ENCODE measurements around the gene RPP30. TPM values are rescaled to one million over a fixed set of nuclear protein-coding genes. Genes with fewer than 3 reads are reported as not detected.
"Not testable (repeated sequence)": the region's sequence is repeated elsewhere in the genome, so short reads cannot be mapped to it uniquely, and the experiment has no call there.

Gene RPP30
- total and polyA plus RNA-seq, 2 experiments from 2014 or later: 23.6 to 48.4 TPM

- H3K27ac ChIP-seq: no peak overlapping the region
Measured at GRCh38 chr10:90871279-90871765, 452 bp upstream of the RPP30 start.

GRCh38 chr10:90872648-90873020, 860 bp downstream of the RPP30 start:
- Histone ChIP-seq H3K4me1 (ENCODE audit: low read depth) (peaks cover 7% of the 10 kb centered on the region), H3K27ac (no peak overlapping the region), H3K9me3 (ENCODE audit: low read depth) (no peaks in the 10 kb centered on the region)

More at GRCh38 chr10:90871279-90871765, 452 bp upstream of the RPP30 start:
- peak; percentile 74 for TF ChIP-seq CTCF (IDR thresholded peaks at IDR 0.05; ENCODE audit: low read depth, low read length)
- no peaks in the 10 kb centered on the region for H3K27me3 ChIP-seq
- H3K9me3 ChIP-seq (ENCODE audit: low read depth): no peaks in the 10 kb centered on the region
- peak overlapping the region; percentile 93 for H3K4me3 ChIP-seq
- peak; percentile 78 to 92 for DNase-seq (ENCODE audit: low read depth in 1 of 2, low spot score in 1 of 2)
- H3K36me3 ChIP-seq: peaks cover 4% of the 10 kb centered on the region
- H3K4me1 ChIP-seq (ENCODE audit: low read depth): peaks cover 7% of the 10 kb centered on the region

DNA sequence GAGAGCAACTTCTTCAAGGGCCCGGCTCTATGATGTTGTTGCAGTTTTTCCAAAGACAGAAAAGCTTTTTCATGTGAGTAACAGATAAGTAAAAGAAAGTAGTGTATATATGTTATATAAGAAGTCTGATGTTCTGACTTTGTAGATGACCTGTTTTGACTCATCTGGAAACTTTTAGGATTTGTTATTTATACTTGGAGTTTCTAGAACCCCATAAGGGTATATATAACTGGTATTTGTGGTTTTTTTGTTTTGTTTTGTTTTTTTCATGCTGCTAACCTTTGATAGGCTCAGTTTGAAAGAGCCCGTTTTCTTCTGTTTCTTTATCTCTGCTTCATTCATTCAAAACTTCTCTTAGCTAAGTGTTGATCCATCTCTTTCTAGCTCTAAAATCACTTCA, 7.3 kb downstream of the RPP30 start:
- no peak for DNase-seq (ENCODE audit: low read depth in 1 of 2, low spot score in 1 of 2)
- H3K36me3 ChIP-seq: peaks cover 19% of the 10 kb centered on the region
- no peak overlapping the region for H3K4me3 ChIP-seq
- no peaks in the 10 kb centered on the region for H3K4me1 ChIP-seq (ENCODE audit: low read depth)
- H3K27me3 ChIP-seq: no peaks in the 10 kb centered on the region
- TF ChIP-seq CTCF (IDR thresholded peaks at IDR 0.05; ENCODE audit: low read depth, low read length): no peak
- no peaks in the 10 kb centered on the region for H3K9me3 ChIP-seq (ENCODE audit: low read depth)
- H3K27ac ChIP-seq: no peak overlapping the region

More at GRCh38 chr10:90872648-90873020, 860 bp downstream of the RPP30 start:
- DNase-seq (ENCODE audit: low read depth in 1 of 2, low spot score in 1 of 2): no peak
- TF ChIP-seq CTCF (IDR thresholded peaks at IDR 0.05; ENCODE audit: low read depth, low read length): no peak
- Histone ChIP-seq H3K36me3 (peaks cover 7% of the 10 kb centered on the region), H3K27me3 (no peaks in the 10 kb centered on the region), H3K4me3 (peak overlapping the region; percentile 93)

DNA sequence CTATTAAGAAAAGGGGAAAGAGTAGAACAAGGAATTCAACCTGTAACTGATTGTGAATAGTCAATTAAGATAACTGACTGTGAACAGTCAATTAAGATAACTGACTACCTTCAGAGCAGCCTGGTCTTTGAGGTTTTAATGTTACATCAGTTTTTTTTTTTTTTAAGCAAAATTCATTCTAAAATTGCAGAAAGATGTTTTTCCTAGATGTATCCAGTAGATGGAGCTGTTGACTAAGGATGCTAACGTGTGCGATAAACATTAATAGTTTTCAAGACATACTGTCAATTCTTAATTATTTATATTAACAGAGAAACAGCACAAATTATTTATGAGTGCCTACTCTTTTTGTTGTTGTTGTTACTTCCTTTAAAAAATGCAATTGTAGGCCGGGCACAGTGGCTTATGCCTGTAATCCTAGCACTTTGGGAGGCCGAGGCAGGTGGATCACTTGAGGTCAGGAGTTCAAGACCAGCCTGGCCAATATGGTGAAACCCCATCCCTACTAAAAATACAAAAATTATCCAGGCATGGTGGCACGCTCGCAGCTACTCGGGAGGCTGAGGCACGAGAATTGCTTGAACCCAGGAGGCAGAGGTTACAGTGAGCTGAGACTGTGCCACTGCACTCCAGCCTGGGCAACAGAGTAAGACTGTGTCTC, 8.4 kb downstream of the RPP30 start:
- H3K27me3 ChIP-seq; H3K9me3 ChIP-seq (ENCODE audit: low read depth); H3K27ac ChIP-seq; H3K4me1 ChIP-seq (ENCODE audit: low read depth); H3K4me3 ChIP-seq: not testable (repeated sequence)
- peak; percentile 58 for TF ChIP-seq CTCF (IDR thresholded peaks at IDR 0.05; ENCODE audit: low read depth, low read length)
- peak; percentile 17 to 66 for DNase-seq (ENCODE audit: low read depth in 1 of 2, low spot score in 1 of 2)
- H3K36me3 ChIP-seq: peaks cover 24% of the 10 kb centered on the region

DNA sequence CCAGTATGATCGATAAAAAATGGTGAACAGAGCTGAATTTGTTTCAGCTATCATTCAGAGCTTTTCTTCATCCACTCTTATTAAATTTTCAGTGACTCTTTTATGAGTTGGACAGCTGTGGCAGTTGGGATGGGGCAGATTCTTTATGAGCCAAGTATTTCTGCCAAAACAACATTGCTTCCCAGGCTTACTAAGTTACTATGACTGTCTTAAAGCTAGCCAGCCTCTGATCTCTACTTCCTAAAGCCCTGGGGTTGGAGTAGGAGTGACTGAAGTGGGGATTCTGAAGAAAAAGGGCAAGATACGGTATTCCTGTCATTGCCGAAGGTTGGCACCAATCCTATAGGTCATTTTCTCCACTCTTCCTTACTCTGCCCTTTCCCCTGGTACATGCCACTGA, 12.7 kb downstream of the RPP30 start:
- Histone ChIP-seq H3K27me3 (no peaks in the 10 kb centered on the region), H3K36me3 (peaks cover 43% of the 10 kb centered on the region), H3K4me1 (ENCODE audit: low read depth) (no peaks in the 10 kb centered on the region), H3K9me3 (ENCODE audit: low read depth) (no peaks in the 10 kb centered on the region), H3K4me3 (no peak overlapping the region), H3K27ac (no peak overlapping the region)
- no peak for TF ChIP-seq CTCF (IDR thresholded peaks at IDR 0.05; ENCODE audit: low read depth, low read length)
- peak in 1 of 2 donors; percentile 20 for DNase-seq (ENCODE audit: low read depth in 1 of 2, low spot score in 1 of 2)

All from cardiac muscle cell (in vitro differentiated cells and primary cell).